Liver (tissue), 9 donors: ENCODE data around the gene MVB12B. TPM values are rescaled to one million over a fixed set of nuclear protein-coding genes. Genes with fewer than 3 reads are reported as not detected.

Experiments used
- DNase-seq: peaks from one replicate; pipeline ENCODE4 v3.0.0-alpha.2; 2017; ENCODE audit warnings: low spot score
- H3K27ac ChIP-seq, 2 donors: one replicate each; pipeline ENCODE4 v1.7.0; 2013; ENCODE audit warnings: inconsistent platforms in 2 of 2, low read length in 2 of 2, control low read depth in 1 of 2, low read depth in 1 of 2, mild to moderate bottlenecking in 1 of 2
- H3K27me3 ChIP-seq, 4 donors: one replicate each; pipeline versions ENCODE4 v1.6.1 to v1.7.0; 2013; ENCODE audit warnings: low read length in 3 of 4, inconsistent platforms in 1 of 4, mild to moderate bottlenecking in 1 of 4, moderate library complexity in 1 of 4; ENCODE audit not compliant: control insufficient read depth in 4 of 4, insufficient read depth in 4 of 4
- H3K36me3 ChIP-seq, 4 donors: one replicate each; pipeline versions ENCODE4 v1.6.1 to v1.7.0; 2013; ENCODE audit warnings: low read length in 3 of 4, mild to moderate bottlenecking in 3 of 4, low read depth in 1 of 4, moderate library complexity in 1 of 4; ENCODE audit not compliant: control insufficient read depth in 4 of 4, insufficient read depth in 3 of 4
- H3K4me1 ChIP-seq, 4 donors: one replicate each; pipeline versions ENCODE4 v1.6.1 to v1.7.0; 2013; ENCODE audit warnings: low read length in 3 of 4, mild to moderate bottlenecking in 3 of 4, moderate library complexity in 1 of 4; ENCODE audit not compliant: control insufficient read depth in 4 of 4, insufficient read depth in 4 of 4
- H3K4me3 ChIP-seq, 3 donors: one replicate each; pipeline versions ENCODE4 v1.6.1 to v1.7.0; 2013; ENCODE audit warnings: low read length in 3 of 3, control low read depth in 1 of 3, low read depth in 1 of 3, mild to moderate bottlenecking in 1 of 3
- H3K9ac ChIP-seq, 2 donors: one replicate each; pipeline ENCODE4 v1.7.0; 2013; ENCODE audit warnings: low read length in 2 of 2, mild to moderate bottlenecking in 2 of 2, moderate library complexity in 2 of 2, control low read depth in 1 of 2, low read depth in 1 of 2
- H3K9me3 ChIP-seq, 4 donors: one replicate each; pipeline versions ENCODE4 v1.6.1 to v1.7.0; 2013; ENCODE audit warnings: low read length in 3 of 4; ENCODE audit not compliant: control insufficient read depth in 4 of 4
- EGR1 ChIP-seq, 2 donors: IDR thresholded peaks; 2 replicates each; pipeline ENCODE4 v1.6.1; 2016 to 2018; ENCODE audit warnings: antibody characterized with exemption in 2 of 2, low read depth in 2 of 2
- FOXA1 ChIP-seq: IDR thresholded peaks from 2 replicates; pipeline ENCODE4 v1.6.1; 2016; ENCODE audit warnings: antibody characterized with exemption
- FOXA2 ChIP-seq: IDR thresholded peaks from 2 replicates; pipeline ENCODE4 v1.6.1; 2016; ENCODE audit warnings: antibody characterized with exemption
- GABPA ChIP-seq, 2 donors: IDR thresholded peaks in 1 of 2; conservative IDR thresholded peaks in 1 of 2; 2 replicates each; pipeline ENCODE4 v1.6.1; 2016; ENCODE audit warnings: antibody characterized with exemption in 2 of 2, mild to moderate bottlenecking in 1 of 2, moderate library complexity in 1 of 2
- HNF4A ChIP-seq, 2 donors: conservative IDR thresholded peaks; 2 replicates each; pipeline ENCODE4 v1.6.1; 2016; ENCODE audit warnings: antibody characterized with exemption in 2 of 2, mild to moderate bottlenecking in 2 of 2
- JUND ChIP-seq, 2 donors: IDR thresholded peaks; 2 replicates each; pipeline ENCODE4 v1.6.1; 2016; ENCODE audit warnings: antibody characterized with exemption in 2 of 2
- NR2F2 ChIP-seq: IDR thresholded peaks from 2 replicates; pipeline ENCODE4 v1.6.1; 2016; ENCODE audit warnings: antibody characterized with exemption
- REST ChIP-seq: IDR thresholded peaks from 2 replicates; pipeline ENCODE4 v1.6.1; 2016; ENCODE audit warnings: antibody characterized with exemption, mild to moderate bottlenecking
- RXRA ChIP-seq, 2 donors: IDR thresholded peaks; 2 replicates each; pipeline ENCODE4 v1.6.1; 2017 to 2018; ENCODE audit warnings: antibody characterized with exemption in 2 of 2, mild to moderate bottlenecking in 1 of 2
- SP1 ChIP-seq: IDR thresholded peaks from 2 replicates; pipeline ENCODE4 v1.6.1; 2018; ENCODE audit warnings: antibody characterized with exemption, mild to moderate bottlenecking
- YY1 ChIP-seq: IDR thresholded peaks from 2 replicates; pipeline ENCODE4 v1.6.1; 2016; ENCODE audit warnings: antibody characterized with exemption, mild to moderate bottlenecking
- WGBS: extraction: QIAGEN DNeasy Blood & Tissue Kit; methylation state at CpG from one replicate; pipeline ENCODE4 v1.1.7; 2013; 5-methylcytosine and 5-hydroxymethylcytosine counted together
- polyA plus RNA-seq, 2 donors: library from polyadenylated mRNA; stranded (reverse) in 1 of 2; unstranded in 1 of 2; fragments of 200-250 nt in 1 of 2; fragments of >200 nt in 1 of 2; fragmentation: Nextera tagmentation in 1 of 2; extraction: Ambion mirVana in 1 of 2; gene quantifications; one replicate each; pipeline versions ENCODE4 v1.2.1 to v1.2.3, GENCODE V29; 2013 to 2015
- total RNA-seq, 2 donors: library from RNA; depleted of rRNA; stranded (reverse); fragments of >200 nt; gene quantifications; one replicate each; pipeline ENCODE4 v1.2.3, GENCODE V29; 2014
- TF ChIP-seq, protein P1 (sequence below): fragments of 150-350 bp; IDR thresholded peaks from 2 replicates; pipeline ENCODE4 v1.5.1; 2017; ENCODE audit warnings: improper control_type of control experiment, low read depth, low read length; ENCODE audit not compliant: missing input control
- TF ChIP-seq, protein P2 (sequence below): IDR thresholded peaks from 2 replicates; pipeline ENCODE4 v1.6.1; 2016; ENCODE audit warnings: antibody characterized with exemption
- TF ChIP-seq, protein P3 (sequence below): IDR thresholded peaks from 2 replicates; pipeline ENCODE4 v1.6.1; 2016; ENCODE audit warnings: antibody characterized with exemption
- donor health status: healthy.
- donor health status: healthy.
- donor health status: healthy.
- donor health status: healthy.
- donor health status: healthy.

The MVB12B gene
- total and polyA plus RNA-seq, 4 donors = 5.3 to 12.4 (median 8.4) TPM

GRCh38 chr9:126454795-126455194 is 128.2 kb downstream of the MVB12B start:
- no peak overlapping the region for H3K27ac ChIP-seq
- no peak for DNase-seq
- no peaks in the 10 kb centered on the region for H3K27me3 ChIP-seq
- peaks cover 0 to 13% (median 4%) of the 10 kb centered on the region in 4 donors for H3K36me3 ChIP-seq
- WGBS = 96% methylated on average over 9 of the region's 9 CpGs
- TF ChIP-seq REST = no peak
- TF ChIP-seq NR2F2 = no peak
- TF ChIP-seq, protein P1, sequence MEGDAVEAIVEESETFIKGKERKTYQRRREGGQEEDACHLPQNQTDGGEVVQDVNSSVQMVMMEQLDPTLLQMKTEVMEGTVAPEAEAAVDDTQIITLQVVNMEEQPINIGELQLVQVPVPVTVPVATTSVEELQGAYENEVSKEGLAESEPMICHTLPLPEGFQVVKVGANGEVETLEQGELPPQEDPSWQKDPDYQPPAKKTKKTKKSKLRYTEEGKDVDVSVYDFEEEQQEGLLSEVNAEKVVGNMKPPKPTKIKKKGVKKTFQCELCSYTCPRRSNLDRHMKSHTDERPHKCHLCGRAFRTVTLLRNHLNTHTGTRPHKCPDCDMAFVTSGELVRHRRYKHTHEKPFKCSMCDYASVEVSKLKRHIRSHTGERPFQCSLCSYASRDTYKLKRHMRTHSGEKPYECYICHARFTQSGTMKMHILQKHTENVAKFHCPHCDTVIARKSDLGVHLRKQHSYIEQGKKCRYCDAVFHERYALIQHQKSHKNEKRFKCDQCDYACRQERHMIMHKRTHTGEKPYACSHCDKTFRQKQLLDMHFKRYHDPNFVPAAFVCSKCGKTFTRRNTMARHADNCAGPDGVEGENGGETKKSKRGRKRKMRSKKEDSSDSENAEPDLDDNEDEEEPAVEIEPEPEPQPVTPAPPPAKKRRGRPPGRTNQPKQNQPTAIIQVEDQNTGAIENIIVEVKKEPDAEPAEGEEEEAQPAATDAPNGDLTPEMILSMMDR = no peak
- no peak for TF ChIP-seq FOXA1
- TF ChIP-seq HNF4A (conservative IDR thresholded peaks at IDR 0.05) = no peak
- H3K4me1 ChIP-seq = no peaks in the 10 kb centered on the region
- H3K9me3 ChIP-seq = no peaks in the 10 kb centered on the region
- no peak overlapping the region for H3K9ac ChIP-seq
- H3K4me3 ChIP-seq = no peak overlapping the region

DNA sequence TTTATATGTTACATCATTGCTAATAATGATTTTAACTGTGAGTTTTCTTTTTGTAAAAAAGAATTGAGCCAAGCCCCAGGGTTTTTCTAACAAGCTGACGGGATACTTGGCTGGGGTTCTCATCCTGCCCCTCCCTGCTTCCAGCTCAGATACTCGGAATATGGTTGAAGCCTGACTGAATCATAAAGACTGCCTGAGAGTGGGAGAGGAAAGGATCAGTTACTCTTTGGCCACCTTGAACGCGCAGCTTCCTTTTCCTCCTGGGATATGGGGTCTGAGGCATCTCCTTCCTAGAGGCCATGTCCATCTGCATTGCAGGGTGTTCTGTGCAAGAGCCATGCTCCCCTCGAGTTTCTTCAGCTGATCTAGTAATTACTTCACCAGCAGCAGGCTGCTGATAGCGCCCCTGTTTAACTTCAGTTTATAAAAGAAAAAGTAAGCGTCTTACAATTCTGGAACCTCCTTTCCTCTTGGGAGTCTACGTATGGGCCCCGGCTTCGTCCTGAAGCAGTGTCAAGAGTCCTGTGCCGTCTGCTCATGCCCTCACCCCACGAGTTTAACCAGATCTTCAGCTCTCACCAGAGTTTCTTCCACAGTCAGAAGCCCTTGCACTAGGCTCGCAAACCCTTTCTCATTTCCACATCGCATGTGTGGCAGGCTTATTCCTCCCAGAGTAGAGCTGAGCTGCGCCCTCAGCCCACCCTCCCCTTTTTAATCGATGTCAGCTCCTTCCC is 130.0 kb downstream of the MVB12B start:
- H3K9ac ChIP-seq = no peak overlapping the region
- WGBS = 94% methylated on average over 16 of the region's 16 CpGs
- no peak overlapping the region for H3K4me3 ChIP-seq
- no peaks in the 10 kb centered on the region for H3K27me3 ChIP-seq
- no peak for DNase-seq
- TF ChIP-seq SP1 = no peak
- no peak for TF ChIP-seq GABPA (IDR thresholded peaks at IDR 0.05 in 1 of 2, conservative IDR thresholded peaks at IDR 0.05 in 1 of 2)
- no peak for TF ChIP-seq FOXA2
- TF ChIP-seq EGR1 (IDR thresholded peaks at IDR 0.05; ENCODE audit: low read depth in 2 of 2) = no peak
- no peak for TF ChIP-seq RXRA (IDR thresholded peaks at IDR 0.05)
- TF ChIP-seq JUND (IDR thresholded peaks at IDR 0.05) = no peak
- no peak for TF ChIP-seq REST
- TF ChIP-seq, protein P2, sequence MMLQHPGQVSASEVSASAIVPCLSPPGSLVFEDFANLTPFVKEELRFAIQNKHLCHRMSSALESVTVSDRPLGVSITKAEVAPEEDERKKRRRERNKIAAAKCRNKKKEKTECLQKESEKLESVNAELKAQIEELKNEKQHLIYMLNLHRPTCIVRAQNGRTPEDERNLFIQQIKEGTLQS = no peak
- TF ChIP-seq HNF4A (conservative IDR thresholded peaks at IDR 0.05) = no peak
- no peak for TF ChIP-seq FOXA1
- no peak for TF ChIP-seq YY1
- TF ChIP-seq, protein P3, sequence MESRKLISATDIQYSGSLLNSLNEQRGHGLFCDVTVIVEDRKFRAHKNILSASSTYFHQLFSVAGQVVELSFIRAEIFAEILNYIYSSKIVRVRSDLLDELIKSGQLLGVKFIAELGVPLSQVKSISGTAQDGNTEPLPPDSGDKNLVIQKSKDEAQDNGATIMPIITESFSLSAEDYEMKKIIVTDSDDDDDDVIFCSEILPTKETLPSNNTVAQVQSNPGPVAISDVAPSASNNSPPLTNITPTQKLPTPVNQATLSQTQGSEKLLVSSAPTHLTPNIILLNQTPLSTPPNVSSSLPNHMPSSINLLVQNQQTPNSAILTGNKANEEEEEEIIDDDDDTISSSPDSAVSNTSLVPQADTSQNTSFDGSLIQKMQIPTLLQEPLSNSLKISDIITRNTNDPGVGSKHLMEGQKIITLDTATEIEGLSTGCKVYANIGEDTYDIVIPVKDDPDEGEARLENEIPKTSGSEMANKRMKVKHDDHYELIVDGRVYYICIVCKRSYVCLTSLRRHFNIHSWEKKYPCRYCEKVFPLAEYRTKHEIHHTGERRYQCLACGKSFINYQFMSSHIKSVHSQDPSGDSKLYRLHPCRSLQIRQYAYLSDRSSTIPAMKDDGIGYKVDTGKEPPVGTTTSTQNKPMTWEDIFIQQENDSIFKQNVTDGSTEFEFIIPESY = no peak
- H3K4me1 ChIP-seq = no peaks in the 10 kb centered on the region
- H3K9me3 ChIP-seq = no peaks in the 10 kb centered on the region
- H3K27ac ChIP-seq = no peak overlapping the region
- peaks cover 0 to 12% (median 4%) of the 10 kb centered on the region in 4 donors for H3K36me3 ChIP-seq
